HepG2 (cell line): ENCODE results near the gene OR11A1. TPM values are rescaled to one million over a fixed set of nuclear protein-coding genes. Genes with fewer than 3 reads are reported as not detected.
A peak's percentile ranks its signal among the peaks of the same experiment; 100 is the strongest.

Source experiments
- ATAC-seq: fragments of 200-7000 bp; cut with Tn5 transposase; 3 replicates; pipeline ENCODE4 v1.9.1; 2020; ENCODE audit warnings: mild to moderate bottlenecking, moderate library complexity
- BruUV-seq: library from RNA; stranded (reverse); fragments of 400-500 nt; replicated peaks from 2 replicates; lab custom pipeline; 2021; lab: Mats Ljungman, UMichigan
- CTCF ChIA-PET: fragments of 300-600 bp; formaldehyde crosslinking; extraction: SDS; loops from one replicate; lab custom pipeline; 2021; ENCODE audit warnings: low total read pairs, inconsistent platforms, low intra/inter-chr PET ratio; lab: Yijun Ruan, JAX
- POLR2A ChIA-PET: fragments of 350-600 bp; sonication (Branson Sonifier 250); formaldehyde crosslinking; loops from one replicate; lab custom pipeline; 2020; ENCODE audit warnings: antibody characterized with exemption, inconsistent platforms; lab: Yijun Ruan, JAX
- DNase-seq: peaks from one replicate; pipeline ENCODE4 v3.0.0-alpha.2; 2015; ENCODE audit warnings: low spot score
- FAIRE-seq: peaks from 3 replicates; lab custom pipeline; 2011; peaks lifted over from hg19 to GRCh38; lab: Jason Lieb, UNC
- H2AFZ ChIP-seq: one replicate; pipeline ENCODE4 v1.6.1; 2011; ENCODE audit warnings: low read length, inconsistent platforms
- H3K27ac ChIP-seq: fragments of 300-600 bp; 3 replicates; pipeline ENCODE4 v1.8.0; 2011; ENCODE audit warnings: mixed run types, mild to moderate bottlenecking, mixed read lengths, low read length, inconsistent platforms; ENCODE audit not compliant: insufficient read depth; ENCODE audit errors: extremely low read length
- H3K27me3 ChIP-seq, 2 experiments: fragments of 200-600 bp in 1 of 2; 2 replicates in 1 of 2; 3 replicates in 1 of 2; pipeline versions ENCODE4 v1.6.0 to v1.8.0; 2011; ENCODE audit warnings: low read length in 2 of 2, mild to moderate bottlenecking in 2 of 2, moderate library complexity in 2 of 2, inconsistent platforms in 1 of 2; ENCODE audit not compliant: insufficient read depth in 2 of 2, control insufficient read depth in 1 of 2
- H3K36me3 ChIP-seq, 2 experiments: fragments of 200-600 bp in 1 of 2; replicated peaks in 1 of 2; 2 replicates in 1 of 2; 3 replicates in 1 of 2; pipeline versions ENCODE4 v1.5.1 to v1.8.0; 2011; ENCODE audit warnings: low read length in 2 of 2, inconsistent platforms in 1 of 2; ENCODE audit not compliant: insufficient read depth in 2 of 2, control insufficient read depth in 1 of 2
- H3K4me1 ChIP-seq: 2 replicates; pipeline ENCODE4 v1.5.1; 2012; ENCODE audit warnings: low read length, inconsistent platforms; ENCODE audit not compliant: insufficient read depth
- H3K4me2 ChIP-seq: 2 replicates; pipeline ENCODE4 v1.6.0; 2011; ENCODE audit warnings: low read depth, low read length, inconsistent platforms
- H3K4me3 ChIP-seq, 3 experiments: fragments of 200-600 bp in 1 of 3; sonication (generic), shearing (Covaris generic) in 1 of 3; replicated peaks in 1 of 3; 2 replicates each; pipeline ENCODE4 v1.5.1; 2011 to 2016; ENCODE audit warnings: low read length in 3 of 3, inconsistent platforms in 2 of 3, low read depth in 2 of 3, mild to moderate bottlenecking in 2 of 3, control low read depth in 1 of 3, mixed read lengths in 1 of 3; ENCODE audit not compliant: insufficient read depth in 1 of 3
- H3K79me2 ChIP-seq: one replicate; pipeline ENCODE4 v1.6.1; 2011; ENCODE audit warnings: low read length, inconsistent platforms; ENCODE audit not compliant: insufficient read depth
- H3K9ac ChIP-seq: 2 replicates; pipeline ENCODE4 v1.6.0; 2011; ENCODE audit warnings: mild to moderate bottlenecking, low read depth, low read length, inconsistent platforms; ENCODE audit not compliant: insufficient read depth
- H3K9me3 ChIP-seq: 2 replicates; pipeline ENCODE4 v1.5.1; 2012; ENCODE audit warnings: mild to moderate bottlenecking, low read length
- H4K20me1 ChIP-seq: 2 replicates; pipeline ENCODE4 v1.6.0; 2011; ENCODE audit warnings: inconsistent platforms, mild to moderate bottlenecking, low read length, moderate library complexity; ENCODE audit not compliant: insufficient read depth
- BRD4 ChIP-seq: sonication (generic); formaldehyde crosslinking; IDR thresholded peaks from 2 replicates; pipeline ENCODE4 v1.4.0; 2020; ENCODE audit warnings: missing genetic modification reagents
- CCDC6 ChIP-seq: sonication (generic); formaldehyde crosslinking; IDR thresholded peaks from 2 replicates; pipeline ENCODE4 v1.8.1; 2022; ENCODE audit warnings: mild to moderate bottlenecking, missing genetic modification reagents, moderate library complexity
- CEBPB ChIP-seq: IDR thresholded peaks from 2 replicates; pipeline ENCODE4 v1.6.1; 2011; ENCODE audit warnings: low read depth, low read length, improper control_type of control experiment, borderline replicate concordance
- CENPT ChIP-seq: sonication (generic); formaldehyde crosslinking; IDR thresholded peaks from 2 replicates; pipeline ENCODE4 v1.8.0; 2022; ENCODE audit warnings: low read depth, mild to moderate bottlenecking, moderate library complexity, missing genetic modification reagents
- CHCHD3 ChIP-seq: sonication (generic); formaldehyde crosslinking; IDR thresholded peaks from 2 replicates; pipeline ENCODE4 v1.8.0; 2022; ENCODE audit warnings: mild to moderate bottlenecking, missing genetic modification reagents, moderate library complexity
- DNMT3B ChIP-seq: conservative IDR thresholded peaks from 2 replicates; pipeline ENCODE4 v1.6.1; 2016; ENCODE audit warnings: missing biosample characterization, control low read depth
- ELF3 ChIP-seq: IDR thresholded peaks from 2 replicates; pipeline ENCODE4 v1.6.1; 2016; ENCODE audit warnings: missing genetic modification reagents, missing compliant biosample characterization
- GTF2F1 ChIP-seq: fragments of 150-350 bp; IDR thresholded peaks from 2 replicates; pipeline ENCODE4 v1.6.1; 2014; ENCODE audit warnings: low read length
- HIC2 ChIP-seq: sonication (generic); formaldehyde crosslinking; IDR thresholded peaks from 2 replicates; pipeline ENCODE4 v1.9.0; 2022; ENCODE audit warnings: low read depth, missing genetic modification reagents
- ZMYM2 ChIP-seq: sonication (generic); formaldehyde crosslinking; IDR thresholded peaks from 2 replicates; pipeline ENCODE4 v1.8.0; 2022; ENCODE audit warnings: mild to moderate bottlenecking, missing genetic modification reagents
- ZNF30 ChIP-seq: sonication (generic); formaldehyde crosslinking; IDR thresholded peaks from 2 replicates; pipeline ENCODE4 v1.5.0; 2020; ENCODE audit warnings: mild to moderate bottlenecking, missing genetic modification reagents
- ZNF432 ChIP-seq: sonication (generic); formaldehyde crosslinking; IDR thresholded peaks from 2 replicates; pipeline ENCODE4 v1.5.0; 2020; ENCODE audit warnings: missing genetic modification reagents, mild to moderate bottlenecking, borderline replicate concordance
- ZNF704 ChIP-seq: sonication (generic); formaldehyde crosslinking; IDR thresholded peaks from 2 replicates; pipeline ENCODE4 v1.8.1; 2023; ENCODE audit warnings: mild to moderate bottlenecking, inconsistent platforms, moderate library complexity, missing genetic modification reagents, borderline replicate concordance
- ZNF713 ChIP-seq: sonication (generic); formaldehyde crosslinking; IDR thresholded peaks from 2 replicates; pipeline ENCODE4 v1.4.0; 2020; ENCODE audit warnings: mild to moderate bottlenecking, missing genetic modification reagents
- ZNF772 ChIP-seq: sonication (generic); formaldehyde crosslinking; IDR thresholded peaks from 2 replicates; pipeline ENCODE4 v1.5.0; 2020; ENCODE audit warnings: mild to moderate bottlenecking, missing genetic modification reagents
- ZNF850 ChIP-seq: sonication (generic); formaldehyde crosslinking; conservative IDR thresholded peaks from 2 replicates; pipeline ENCODE4 v1.9.0; 2021; ENCODE audit warnings: mild to moderate bottlenecking, missing genetic modification reagents
- ZSCAN20 ChIP-seq: sonication (generic); formaldehyde crosslinking; IDR thresholded peaks from 2 replicates; pipeline ENCODE4 v1.4.0; 2020; ENCODE audit warnings: missing genetic modification reagents, mild to moderate bottlenecking, borderline replicate concordance
- WGBS: methylation state at CpG from one replicate; pipeline ENCODE4 v1.1.6; 2017; ENCODE audit warnings: low lambda C conversion rate; 5-methylcytosine and 5-hydroxymethylcytosine counted together
- in situ Hi-C: cut with HindIII; loops from 2 replicates; pipeline ENCODE4 v1.10.0; 2017; ENCODE audit warnings: low pct_unique_long_range_greater_than_20kb; ENCODE audit not compliant: extremely low pct_ligation_motif_present
- intact Hi-C: fragments of 100-400 bp; cut with micrococcal nuclease; formaldehyde crosslinking; loops from one replicate; pipeline ENCODE4 v1.10.0; 2022; ENCODE audit not compliant: unreplicated experiment
- polyA plus RNA-seq, 8 experiments: library from polyadenylated mRNA; depleted of rRNA in 3 of 8; stranded (reverse) in 7 of 8; unstranded in 1 of 8; fragments of >200 nt; fragmentation: Illumina TruSeq in 4 of 8; extraction: Trizol in 4 of 8; gene quantifications; 2 replicates each; pipeline versions ENCODE4 v1.2.1 to v1.2.3, GENCODE V29; 2011 to 2016; ENCODE audit warnings: low read depth in 4 of 8, missing spikeins in 1 of 8, mixed read lengths in 1 of 8; ENCODE audit not compliant: insufficient read depth in 1 of 8
- total RNA-seq, 5 experiments: library from RNA; depleted of rRNA; stranded (reverse); fragments of >200 nt; fragmentation: Illumina TruSeq; extraction: Trizol; gene quantifications; 2 replicates each; pipeline ENCODE4 v1.2.3, GENCODE V29; 2016; ENCODE audit warnings: low read depth in 1 of 5

Gene OR11A1
- total and polyA plus RNA-seq, 2 of the 13 experiments (the other 11 are each of a cell fraction or from before 2014, with no cell fraction given): not detected

- Histone ChIP-seq H4K20me1 (no peaks in the 10 kb centered on the region), H3K4me1 (no peaks in the 10 kb centered on the region), H3K27ac (no peak overlapping the region), H3K4me3 (no peak overlapping the region)
- in situ Hi-C loops: no loop called here
- peak; percentile 23 for FAIRE-seq
- 0% methylated on average over 1 of the region's 1 CpG for WGBS
- POLR2A ChIA-PET: no interaction called here
- TF ChIP-seq CEBPB: peak; percentile 32; the same call in 1 of the 2 replicates
- TF ChIP-seq ELF3 (CRISPR knock-in tag): no peak
- TF ChIP-seq, all 625 proteins: peak for 1
- Histone ChIP-seq H3K79me2 (no peaks in the 10 kb centered on the region), H3K9ac (no peak overlapping the region), H3K27me3 (no peaks in the 10 kb centered on the region), H3K36me3 (no peaks in the 10 kb centered on the region), H3K9me3 (no peaks in the 10 kb centered on the region), H3K4me2 (no peak overlapping the region), H2AFZ (no peak overlapping the region)
- no TSS peak for BruUV-seq
- no peak for DNase-seq
- intact Hi-C loops: no loop called here
- CTCF ChIA-PET: no interaction called here
- no peak for ATAC-seq
These were observed 26.9 kb upstream of the OR11A1 start for GRCh38 chr6:29483735-29484134.

- Histone ChIP-seq H3K4me1 (no peaks in the 10 kb centered on the region), H3K4me2 (no peak overlapping the region), H3K9ac (no peak overlapping the region), H3K27me3 (no peaks in the 10 kb centered on the region), H2AFZ (no peak overlapping the region), H4K20me1 (no peaks in the 10 kb centered on the region), H3K79me2 (no peaks in the 10 kb centered on the region), H3K9me3 (no peaks in the 10 kb centered on the region), H3K27ac (no peak overlapping the region), H3K36me3 (no peaks in the 10 kb centered on the region), H3K4me3 (no peak overlapping the region)
- POLR2A ChIA-PET: no interaction called here
- in situ Hi-C loops: no loop called here
- ATAC-seq (no peak), FAIRE-seq (no peak), DNase-seq (no peak)
- BruUV-seq: no TSS peak
- CTCF ChIA-PET: no interaction called here
- intact Hi-C loops: no loop called here
- WGBS: 13% methylated on average over 3 of the region's 3 CpGs
- TF ChIP-seq DNMT3B (no peak), ZMYM2 (CRISPR knock-in tag) (no peak), ZSCAN20 (no peak), HIC2 (CRISPR knock-in tag) (no peak), ZNF704 (no peak), ZNF432 (no peak), CCDC6 (CRISPR knock-in tag) (no peak), ZNF850 (no peak), ZNF713 (CRISPR knock-in tag) (no peak), CENPT (CRISPR knock-in tag) (no peak), ZNF30 (CRISPR knock-in tag) (no peak), BRD4 (CRISPR knock-in tag) (no peak), ZNF772 (CRISPR knock-in tag) (no peak), CHCHD3 (no peak), GTF2F1 (no peak)
These were observed 26.3 kb upstream of the OR11A1 start for GRCh38 chr6:29483186-29483585.
